ENCODE results near the gene CD101. TPM values are rescaled to one million over a fixed set of nuclear protein-coding genes. Genes with fewer than 3 reads are reported as not detected.

The CD101 gene
- total and polyA plus RNA-seq, 2 of the 8 experiments (the other 6 are each of a cell fraction or from before 2014, with no cell fraction given), result 1.1 to 1.2 TPM

GRCh38 chr1:117013309-117013858 is 11.8 kb downstream of the CD101 start:
- ChIA-PET CTCF (ENCODE audit: partially characterized antibody) (interaction anchor here (0.6 to 0.9 kb wide), 3 partner anchors 28 to 288 kb away, joined by 3 to 5 read pairs (median 3); no protein-coding TSS in a partner anchor), POLR2A (ENCODE audit: partially characterized antibody) (interaction anchor here (0.9 kb wide), 1 partner anchor 47 kb away, joined by 3 read pairs; the partner anchor contains the start of gene TTF2)
- Histone ChIP-seq H3K4me1 (replicated peaks in 1 of 4; ENCODE audit: control insufficient read depth in 3 of 4, insufficient read depth in 4 of 4, low read length in 3 of 4) (peaks cover 0 to 4% (median 1%) of the 10 kb centered on the region in 4 experiments; a peak in 2 of 7 replicates), H3K56ac (replicated peaks; ENCODE audit: insufficient read length, low read depth, low read length) (no peak overlapping the region), H3K27ac (ENCODE audit: low read depth, low read length) (no peak overlapping the region), H3K4me2 (ENCODE audit: insufficient read depth in 1 of 2, low read depth in 2 of 2, low read length in 2 of 2) (no peak overlapping the region), H3K79me2 (ENCODE audit: control insufficient read depth in 1 of 2, insufficient read depth in 2 of 2, low read length in 2 of 2) (no peaks in the 10 kb centered on the region), H3K4me3 (ENCODE audit: extremely low read depth in 1 of 4, insufficient read depth in 2 of 4, low read depth in 3 of 4, low read length in 4 of 4) (no peak overlapping the region), H3K23me2 (ENCODE audit: low read depth, low read length) (no peaks in the 10 kb centered on the region), H2BK20ac (ENCODE audit: low read length) (no peak overlapping the region), H2AFZ (ENCODE audit: low read length) (no peak overlapping the region), H2BK12ac (ENCODE audit: low read depth, low read length) (no peak overlapping the region), H2BK5ac (ENCODE audit: low read depth, low read length) (no peak overlapping the region), H3K18ac (ENCODE audit: extremely low read depth, low read length) (no peak overlapping the region), H3K4ac (replicated peaks; ENCODE audit: insufficient read length, low read depth, low read length) (no peak overlapping the region), H2BK120ac (replicated peaks; ENCODE audit: low read depth, low read length) (no peak overlapping the region), H2BK15ac (ENCODE audit: low read length) (no peak overlapping the region), H4K91ac (replicated peaks; ENCODE audit: insufficient read length, low read length) (no peak overlapping the region), H3K9ac (replicated peaks in 1 of 4; ENCODE audit: extremely low read depth in 1 of 4, low read depth in 3 of 4, low read length in 3 of 4) (peak overlapping the region in 1 of 4 experiments; percentile 5; a peak in 1 of 7 replicates), H4K5ac (ENCODE audit: insufficient read length, low read depth, low read length) (no peak overlapping the region), H4K20me1 (replicated peaks in 1 of 2; ENCODE audit: control insufficient read depth in 1 of 2, insufficient read depth in 2 of 2, low read length in 2 of 2) (no peaks in the 10 kb centered on the region), H3K36me3 (ENCODE audit: control insufficient read depth in 2 of 4, insufficient read depth in 4 of 4, low read length in 3 of 4) (no peaks in the 10 kb centered on the region), H4K8ac (ENCODE audit: extremely low read depth, insufficient read depth, low read length) (no peak overlapping the region), H3K27me3 (replicated peaks in 1 of 4; ENCODE audit: control insufficient read depth in 3 of 4, extremely low read depth in 1 of 4, insufficient read depth in 3 of 4, low read length in 3 of 4) (no peaks in the 10 kb centered on the region), H2AK5ac (ENCODE audit: low read depth, low read length) (no peak overlapping the region), H3K9me3 (ENCODE audit: insufficient read depth in 2 of 2, low read depth in 1 of 2, low read length in 1 of 2) (no peaks in the 10 kb centered on the region), H3K23ac (ENCODE audit: insufficient read length) (no peak overlapping the region), H3K14ac (ENCODE audit: insufficient read length) (no peak overlapping the region), H3K79me1 (ENCODE audit: low read depth, low read length) (no peaks in the 10 kb centered on the region)
- 87% methylated on average over 5 of the region's 5 CpGs; no CpG with 5 or more reads in 1 of the 2 experiments for WGBS, 2 experiments (ENCODE audit: extremely low coverage in 1 of 2, insufficient coverage in 1 of 2, insufficient read length in 1 of 2, insufficient replicate concordance in 2 of 2, low coverage in 1 of 2, low lambda C conversion rate in 2 of 2, missing lambda C conversion rate in 1 of 2)
- DNase-seq (ENCODE audit: low read depth in 1 of 2, low spot score in 2 of 2) (no peak), FAIRE-seq (no peak)
